NB4 (cell line): Measurements from ENCODE around the gene CACNA2D3.

Experiments
- DNase-seq: peaks from one replicate; pipeline ENCODE4 v3.0.0; 2010; ENCODE audit warnings: low read depth
- H3K4me3 ChIP-seq: one replicate; pipeline ENCODE4 v1.5.1; 2011; ENCODE audit warnings: mild to moderate bottlenecking, low read depth, low read length, moderate library complexity
- CTCF ChIP-seq: IDR thresholded peaks from one replicate; pipeline ENCODE4 v1.5.1; 2012; ENCODE audit warnings: low read depth, low read length
- MAX ChIP-seq: IDR thresholded peaks from 2 replicates; pipeline ENCODE4 v1.6.1; 2011; ENCODE audit warnings: low read depth, low read length
- MYC ChIP-seq: IDR thresholded peaks from 2 replicates; pipeline ENCODE4 v1.6.1; 2011; ENCODE audit warnings: low read depth, low read length
- POLR2A ChIP-seq: IDR thresholded peaks from 2 replicates; pipeline ENCODE4 v1.6.1; 2011; ENCODE audit warnings: mild to moderate bottlenecking; ENCODE audit not compliant: insufficient read length; ENCODE audit errors: extremely low read depth

The CACNA2D3 gene

GRCh38 chr3:55014081-55014480 lies 891.7 kb downstream of the CACNA2D3 start:
- H3K4me3 ChIP-seq: no peak overlapping the region
- TF ChIP-seq POLR2A (no peak), MYC (no peak), MAX (no peak), CTCF (no peak)
- no peak for DNase-seq

GRCh38 chr3:55014906-55015305 lies 892.6 kb downstream of the CACNA2D3 start:
- no peak for DNase-seq
- TF ChIP-seq CTCF (no peak), MYC (no peak), MAX (no peak), POLR2A (no peak)
- no peak overlapping the region for H3K4me3 ChIP-seq

GRCh38 chr3:55017876-55018275 lies 895.5 kb downstream of the CACNA2D3 start:
- no peak overlapping the region for H3K4me3 ChIP-seq
- DNase-seq: no peak
- no peak for TF ChIP-seq CTCF
- TF ChIP-seq MAX: no peak
- no peak for TF ChIP-seq POLR2A
- TF ChIP-seq MYC: no peak

GRCh38 chr3:55030938-55031337 lies 908.6 kb downstream of the CACNA2D3 start:
- no peak overlapping the region for H3K4me3 ChIP-seq
- TF ChIP-seq MAX (no peak), CTCF (no peak), POLR2A (no peak), MYC (no peak)
- DNase-seq: no peak

GRCh38 chr3:55036883-55037577 lies 914.7 kb downstream of the CACNA2D3 start:
- TF ChIP-seq MYC (no peak), POLR2A (no peak), CTCF (no peak), MAX (no peak)
- no peak for DNase-seq
- H3K4me3 ChIP-seq: no peak overlapping the region
